GM18498 (cell line): ENCODE results near the gene USP7.
"Not testable (repeated sequence)": the region's sequence is repeated elsewhere in the genome, so short reads cannot be mapped to it uniquely, and the experiment has no call there.

ENCODE experiments used
- ATAC-seq: cut with Tn5 transposase; IDR thresholded peaks from one replicate; pipeline ENCODE4 v1.9.1; 2021; ENCODE audit warnings: mild to moderate bottlenecking, moderate library complexity; ENCODE audit not compliant: unreplicated experiment

USP7 gene

DNA sequence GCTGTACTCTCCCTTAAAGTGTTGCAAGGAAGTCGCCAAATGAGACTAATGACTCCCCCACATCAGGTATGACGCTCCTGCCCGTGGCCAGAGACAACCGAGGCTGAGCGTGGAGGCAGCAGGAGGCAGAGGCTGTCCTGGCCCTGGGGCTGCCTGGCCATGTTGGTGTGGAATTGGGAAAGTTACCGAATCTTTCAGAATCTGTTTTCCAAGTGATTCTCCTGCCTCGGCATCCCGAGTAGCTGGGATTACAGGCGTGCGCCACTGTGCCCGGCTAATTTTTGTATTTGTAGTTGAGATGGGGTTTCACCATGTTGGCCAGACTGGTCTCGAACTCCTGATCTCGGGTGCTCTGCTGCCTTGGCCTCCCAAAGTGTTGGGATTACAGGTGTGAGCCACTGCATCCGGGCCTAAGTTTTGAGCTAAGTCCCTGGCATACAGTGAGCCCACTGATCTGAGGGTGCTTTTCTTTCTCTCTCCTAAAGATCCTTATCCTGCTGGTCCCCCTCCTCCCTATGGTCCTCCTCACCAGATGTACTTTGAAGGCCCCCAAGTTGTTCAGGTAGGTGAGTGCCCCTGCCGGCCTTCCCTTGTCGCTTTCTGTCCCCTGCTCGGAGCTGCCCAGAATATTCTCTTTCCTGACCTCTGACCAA is 80.9 kb downstream of the USP7 start:
- no peak for ATAC-seq

GRCh38 chr16:8882041-8882617 is 81.6 kb downstream of the USP7 start, which contains the start of gene LITAFD:
LITAFD (plus strand) TSS chr16:8882351; CDS start chr16:8884356, 2,005 bp downstream.
- no peak for ATAC-seq

DNA sequence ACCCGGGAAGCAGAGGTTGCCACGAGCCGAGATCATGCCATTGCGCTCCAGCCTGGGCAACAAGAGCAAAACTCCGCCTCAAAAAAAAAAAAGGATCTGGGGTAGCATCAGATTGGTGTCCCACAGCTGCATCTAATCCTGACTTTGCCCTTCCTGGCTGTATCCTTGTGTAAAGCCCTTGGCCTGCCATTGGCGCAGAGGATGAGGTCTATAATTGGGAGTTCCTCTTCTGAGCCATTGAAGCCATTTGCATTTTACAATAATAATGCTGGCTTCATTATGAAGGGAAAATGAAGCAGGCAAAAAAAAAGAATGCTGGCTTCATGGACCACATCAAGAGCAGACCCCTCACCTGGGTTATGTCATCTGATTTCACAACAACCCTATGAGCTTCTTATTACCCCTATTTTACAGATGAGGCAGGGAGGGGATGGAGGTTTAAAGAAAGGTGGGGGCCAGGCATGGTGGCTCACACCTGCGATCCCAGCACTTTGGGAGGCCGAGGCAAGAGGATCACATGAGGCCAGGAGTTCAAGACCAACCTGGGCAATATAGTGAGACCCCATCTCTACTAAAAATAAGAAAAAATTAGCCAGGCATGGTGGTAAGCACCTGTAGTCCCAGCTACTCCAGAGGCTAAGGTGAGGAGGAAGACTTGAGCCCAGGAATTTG is 82.7 kb downstream of the USP7 start:
- no peak for ATAC-seq

DNA sequence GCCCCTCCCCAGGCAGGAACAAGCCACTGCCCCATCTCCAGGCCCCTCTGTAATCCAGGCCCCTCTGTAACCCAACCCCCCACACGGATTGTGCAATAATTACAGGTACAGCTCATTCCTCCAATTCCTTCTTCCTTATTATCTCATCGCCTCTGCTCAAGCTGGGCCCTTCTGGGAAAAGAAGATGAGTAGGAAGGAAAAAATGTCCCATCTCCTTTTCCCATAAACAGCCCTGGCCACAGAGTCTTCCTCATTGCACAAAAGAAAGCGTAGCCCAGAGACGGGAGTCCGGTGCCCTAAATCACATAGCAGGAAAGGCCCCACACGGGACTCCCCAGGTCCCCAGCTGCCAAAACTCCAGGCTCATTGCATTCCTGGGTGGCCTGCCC is 85.2 kb downstream of the USP7 start:
- no peak for ATAC-seq

DNA sequence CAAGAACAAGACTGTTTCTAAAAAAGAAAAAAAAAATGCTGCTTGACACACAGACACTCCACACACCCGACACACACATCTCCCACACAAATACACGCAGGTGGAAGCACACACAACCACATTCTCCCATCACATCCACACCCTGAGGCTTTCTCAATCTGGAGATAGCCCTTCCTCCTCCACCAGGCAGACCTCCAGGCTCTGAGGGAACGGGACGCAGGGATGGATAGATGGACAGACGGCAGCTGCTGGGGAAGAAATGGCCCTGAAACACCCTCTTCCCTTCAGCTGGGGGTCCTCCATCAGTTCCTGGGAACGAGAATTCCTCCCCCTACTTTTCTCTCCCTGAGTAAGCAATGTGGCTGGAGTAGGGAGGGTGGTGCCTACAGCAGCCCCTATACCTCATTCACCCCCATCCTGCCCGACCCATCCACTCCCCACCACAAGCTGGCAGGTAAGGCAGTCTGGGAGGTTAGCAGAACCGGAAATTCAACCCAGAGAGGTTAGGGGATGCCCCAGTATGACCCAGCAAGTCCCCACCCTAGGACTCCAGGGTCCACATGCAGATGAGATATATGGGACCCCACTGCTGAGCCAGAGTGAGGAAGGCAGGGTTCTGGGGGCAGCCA is 85.7 kb downstream of the USP7 start:
- no peak for ATAC-seq

- ATAC-seq: not testable (repeated sequence)
Observed at GRCh38 chr16:8875317-8875716, 88.4 kb downstream of the USP7 start.

- ATAC-seq: no peak
Observed at GRCh38 chr16:8874388-8874787, 89.3 kb downstream of the USP7 start.

- not testable (repeated sequence) for ATAC-seq
Observed at GRCh38 chr16:8873866-8874195, 89.9 kb downstream of the USP7 start.

DNA sequence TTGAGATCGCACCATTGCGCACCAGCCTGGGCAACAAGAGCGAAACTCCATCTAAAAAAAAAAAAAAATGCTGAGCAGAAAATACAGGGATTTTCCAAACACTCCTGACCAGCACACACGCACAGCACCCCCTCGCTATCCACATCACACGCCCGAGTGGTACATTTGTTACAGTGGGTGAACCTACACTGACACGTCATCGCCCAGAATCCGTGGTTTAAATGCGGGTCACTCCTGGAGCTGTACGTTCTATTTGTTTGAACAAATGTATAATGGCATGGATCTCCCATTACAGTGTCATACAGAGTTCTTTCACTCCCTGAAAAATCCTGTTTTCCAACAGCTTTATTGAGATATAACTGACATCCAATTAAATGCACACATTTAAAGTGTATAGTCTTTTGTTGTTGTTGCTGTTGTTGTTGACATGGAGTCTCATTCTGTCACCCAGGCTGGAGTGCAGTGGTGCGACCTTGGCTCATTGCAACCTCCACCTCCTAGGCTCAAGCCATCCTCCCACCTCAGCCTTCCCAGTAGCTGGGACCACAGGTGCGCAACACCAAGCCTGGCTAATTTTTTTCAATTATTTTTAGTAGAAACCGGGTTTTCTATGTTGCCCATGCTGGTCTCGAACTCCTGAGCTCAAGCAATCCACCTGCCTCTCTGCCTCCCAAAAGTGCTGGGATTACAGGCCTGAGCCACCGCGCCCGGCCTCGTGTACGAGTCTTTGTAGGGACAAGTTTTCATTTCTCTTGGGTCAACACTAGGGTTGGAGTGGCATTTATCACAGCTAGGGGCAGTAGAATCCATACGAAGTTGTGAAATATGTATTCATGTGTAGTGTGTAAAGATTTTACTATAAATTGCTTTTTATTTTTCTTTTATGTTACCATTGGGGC is 90.5 kb downstream of the USP7 start:
- no peak for ATAC-seq

- no peak for ATAC-seq
Observed at GRCh38 chr16:8872071-8872470, 91.6 kb downstream of the USP7 start.

GRCh38 chr16:8869988-8870241 is 93.8 kb downstream of the USP7 start:
- ATAC-seq: not testable (repeated sequence)

DNA sequence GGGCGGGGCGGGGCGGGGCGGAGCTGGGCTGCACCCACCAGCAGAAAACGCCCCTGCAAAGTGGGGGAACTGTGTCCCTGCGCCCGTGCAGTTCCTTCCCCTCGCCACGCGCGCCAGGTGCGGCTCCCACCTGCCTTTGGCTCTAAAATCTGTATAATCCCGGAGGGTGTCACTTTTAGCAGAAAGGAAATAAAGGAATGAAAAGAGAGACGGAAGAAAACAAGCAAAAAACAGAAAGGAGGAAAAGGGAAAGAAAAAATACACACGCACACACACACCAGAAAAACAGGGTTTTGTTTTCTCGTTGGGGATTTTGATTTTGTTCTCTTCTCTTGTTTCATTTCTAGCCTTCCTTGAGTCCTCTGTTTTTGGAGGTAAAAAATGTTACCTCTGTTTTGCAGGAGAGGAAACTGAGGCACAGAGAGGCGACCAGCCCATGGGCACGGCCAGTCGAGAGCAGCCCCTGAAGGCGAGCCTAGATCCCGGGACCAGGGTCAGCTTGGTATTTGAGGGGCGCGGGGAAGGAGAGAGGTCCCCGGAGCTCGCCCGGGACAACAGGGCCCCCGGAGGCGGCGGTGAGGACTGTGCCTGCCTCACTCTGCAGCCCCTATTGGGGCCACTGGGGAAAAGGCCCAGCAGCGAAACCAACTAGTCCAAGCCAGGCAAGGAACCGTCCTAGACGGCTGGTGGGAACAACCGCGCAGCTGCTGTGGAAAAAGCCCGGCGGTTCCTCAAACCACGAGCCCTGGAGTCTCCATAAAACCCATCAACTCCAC is 94.3 kb downstream of the USP7 start:
- no peak for ATAC-seq

DNA sequence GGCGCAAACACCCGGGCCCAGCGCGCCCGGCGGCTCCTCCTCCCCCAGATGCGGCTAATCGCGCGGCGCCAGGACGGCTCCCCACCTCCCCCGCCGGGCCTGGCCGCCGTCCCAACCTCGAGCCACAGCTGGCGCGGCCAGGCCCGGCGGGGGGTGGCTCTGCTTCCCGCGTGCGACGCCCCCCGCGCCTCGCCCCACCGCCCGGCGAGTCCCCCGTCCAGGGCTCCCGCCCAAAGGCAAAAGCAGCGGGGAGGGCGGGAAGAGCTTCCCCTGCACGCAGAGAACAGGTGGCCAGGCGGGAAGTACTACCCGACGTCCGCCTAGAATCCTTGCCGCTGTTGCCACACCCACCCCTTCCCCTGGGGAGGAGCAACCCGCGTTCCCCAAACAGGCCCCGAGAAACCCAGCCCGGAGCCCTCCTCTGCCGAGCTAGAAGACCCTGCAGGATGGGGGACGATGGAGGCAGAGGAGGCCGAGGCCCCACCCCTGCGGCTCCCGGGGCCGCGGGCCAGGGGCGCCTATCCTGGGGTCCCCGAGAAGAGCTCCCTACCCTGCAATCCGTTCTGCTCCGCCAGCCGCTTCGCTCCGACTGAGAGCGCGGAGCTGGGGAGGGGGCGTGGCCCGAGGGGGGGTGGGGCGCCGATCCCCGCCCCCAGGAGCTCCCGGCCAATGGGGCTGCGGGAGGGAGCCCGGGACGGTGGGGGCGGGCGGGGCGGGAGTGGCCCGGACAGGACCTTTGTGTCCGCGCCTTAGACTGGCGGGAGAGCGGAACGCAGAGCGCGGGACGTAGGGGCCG is 95.1 kb downstream of the USP7 start, which contains the start of gene CARHSP1:
TSS of gene CARHSP1 (minus strand) at position 591 of the 796 bp plus-strand sequence. CDS start 9,678 bp downstream, outside the sequence.
- ATAC-seq: peak; percentile 74

GRCh38 chr16:8867932-8868415 is 95.7 kb downstream of the USP7 start:
- ATAC-seq: no peak

DNA sequence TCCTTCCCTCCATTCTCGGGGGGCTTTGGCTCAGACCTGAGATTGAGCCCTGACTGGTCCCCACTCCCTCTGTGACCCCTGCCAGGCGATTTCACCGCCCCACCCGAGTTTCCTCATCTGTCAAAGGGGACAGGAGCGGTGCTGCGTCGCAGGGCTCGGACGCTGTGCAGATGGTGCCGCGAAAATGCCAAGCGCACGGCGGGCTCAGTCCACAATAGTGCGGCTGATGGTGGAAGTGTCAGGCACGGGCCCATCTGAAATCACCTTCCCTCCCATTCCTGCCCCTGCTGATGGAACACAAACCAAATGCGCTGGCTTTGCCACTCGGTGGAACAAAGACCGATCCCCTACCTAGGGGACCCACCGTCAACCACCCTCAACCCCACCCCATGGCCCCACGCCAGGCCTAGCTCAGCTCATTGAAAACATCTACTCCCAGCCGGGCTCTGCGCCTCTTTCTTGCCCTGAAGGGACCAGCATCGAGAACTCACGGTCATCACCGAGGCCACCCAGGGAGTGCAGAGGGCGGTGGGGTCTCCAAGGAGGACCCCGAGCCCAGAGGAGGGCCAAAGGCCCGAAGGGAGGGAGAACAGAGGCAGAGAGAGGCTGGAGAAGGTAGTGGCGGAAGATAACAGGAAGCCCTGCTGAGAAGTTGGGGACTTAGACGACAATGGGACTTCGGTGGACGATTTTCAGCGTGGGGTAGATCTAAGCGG is 96.3 kb downstream of the USP7 start:
- no peak for ATAC-seq

DNA sequence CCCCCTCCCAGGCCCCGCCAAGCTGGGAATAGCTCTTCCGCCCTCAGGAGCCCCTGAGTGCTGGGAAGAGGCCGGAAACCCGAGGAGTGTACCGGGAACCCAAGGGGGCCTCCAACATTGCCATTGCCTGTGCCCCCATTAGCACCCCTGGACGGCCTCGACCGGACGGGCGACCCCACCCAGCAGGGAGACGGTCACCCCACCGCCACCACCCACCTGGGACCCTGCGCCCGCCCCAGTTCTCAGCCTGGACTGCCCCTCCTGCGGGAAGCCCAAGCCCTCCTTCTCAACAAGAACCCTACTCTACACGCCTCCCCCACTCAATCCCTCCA is 96.9 kb downstream of the USP7 start:
- no peak for ATAC-seq

DNA sequence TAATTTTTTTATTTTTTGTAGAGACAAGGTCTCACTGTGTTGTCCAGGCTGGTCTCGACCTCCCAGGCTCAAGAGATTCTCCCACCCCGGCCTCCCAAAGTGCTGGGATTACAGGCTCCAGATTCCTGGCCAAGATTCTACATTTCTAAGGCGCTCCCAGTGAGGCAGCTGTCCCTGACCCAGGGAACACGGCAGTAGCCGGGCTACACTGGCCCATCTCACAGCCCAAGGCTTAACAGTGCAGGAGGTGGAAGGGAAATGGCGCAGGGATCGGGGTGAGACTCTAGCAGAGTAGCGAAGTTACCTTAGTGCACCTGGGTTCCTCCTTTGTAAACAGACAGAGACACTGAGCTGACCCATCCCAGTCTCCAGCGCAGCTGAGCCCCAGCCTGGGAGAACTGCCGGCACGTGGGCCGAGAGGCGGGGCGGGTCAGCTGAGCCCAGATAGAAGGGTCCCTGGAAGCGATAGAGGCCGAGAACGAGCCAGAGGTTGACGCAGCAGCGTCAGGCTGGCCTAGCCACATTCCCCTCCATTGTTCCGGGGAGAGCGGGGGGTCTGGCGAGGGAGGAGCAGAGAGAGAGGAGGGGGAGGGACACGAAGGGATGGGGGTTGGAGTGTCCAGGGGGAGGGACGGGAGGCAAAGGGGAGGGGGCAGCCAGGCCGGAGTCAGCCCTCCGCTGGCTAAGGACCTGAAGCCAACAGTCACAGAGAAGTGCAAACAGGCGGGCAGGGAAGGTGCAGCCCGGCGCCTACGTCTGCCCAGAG is 97.4 kb downstream of the USP7 start:
- no peak for ATAC-seq
